ENCODE data around the gene PALD1.

Gene PALD1

GRCh38 chr10:70458329-70459060 lies 20.1 kb upstream of the PALD1 start:
- no peak for FAIRE-seq

- FAIRE-seq, result no peak
Measured at GRCh38 chr10:70459061-70459773, 19.4 kb upstream of the PALD1 start.

- no peak for FAIRE-seq
Measured at GRCh38 chr10:70459774-70460490, 18.6 kb upstream of the PALD1 start.

GRCh38 chr10:70461397-70462348 lies 16.9 kb upstream of the PALD1 start:
- no peak for FAIRE-seq

GRCh38 chr10:70462349-70462984 lies 16.1 kb upstream of the PALD1 start:
- FAIRE-seq, result no peak

GRCh38 chr10:70465278-70465677 lies 13.3 kb upstream of the PALD1 start:
- no peak for FAIRE-seq

- FAIRE-seq, result no peak
Measured at GRCh38 chr10:70465832-70466231, 12.7 kb upstream of the PALD1 start.

GRCh38 chr10:70466951-70467350 lies 11.6 kb upstream of the PALD1 start:
- no peak for FAIRE-seq

- FAIRE-seq, result no peak
Measured at GRCh38 chr10:70472799-70473454, 5.6 kb upstream of the PALD1 start.

GRCh38 chr10:70474780-70475179 lies 3.8 kb upstream of the PALD1 start:
- no peak for FAIRE-seq

GRCh38 chr10:70475661-70476060 lies 2.9 kb upstream of the PALD1 start:
- FAIRE-seq, result no peak

GRCh38 chr10:70476249-70477035 lies 2.1 kb upstream of the PALD1 start:
- no peak for FAIRE-seq

- no peak for FAIRE-seq
Measured at GRCh38 chr10:70477661-70478162, 855 bp upstream of the PALD1 start.

GRCh38 chr10:70479165-70479581 lies 606 bp downstream of the PALD1 start:
- no peak for FAIRE-seq

GRCh38 chr10:70479626-70480238 lies 1.2 kb downstream of the PALD1 start:
- no peak for FAIRE-seq

GRCh38 chr10:70480239-70480861 lies 1.8 kb downstream of the PALD1 start:
- FAIRE-seq, result no peak

GRCh38 chr10:70481105-70481504 lies 2.5 kb downstream of the PALD1 start:
- FAIRE-seq, result no peak

- FAIRE-seq, result no peak
Measured at GRCh38 chr10:70481831-70482530, 3.4 kb downstream of the PALD1 start.

Measured in TTC549 (cell line).